Femur (tissue), 1 donor: ENCODE results near the gene FOXE1.

ENCODE experiments used
- DNase-seq: peaks from one replicate; pipeline ENCODE4 v3.0.0-alpha.2; 2017

The FOXE1 gene

GRCh38 chr9:97853056-97853843 lies at the start of gene FOXE1:
Gene FOXE1 (plus strand): TSS chr9:97853226. CDS start chr9:97853915, 689 bp downstream.
- DNase-seq = no peak

DNA sequence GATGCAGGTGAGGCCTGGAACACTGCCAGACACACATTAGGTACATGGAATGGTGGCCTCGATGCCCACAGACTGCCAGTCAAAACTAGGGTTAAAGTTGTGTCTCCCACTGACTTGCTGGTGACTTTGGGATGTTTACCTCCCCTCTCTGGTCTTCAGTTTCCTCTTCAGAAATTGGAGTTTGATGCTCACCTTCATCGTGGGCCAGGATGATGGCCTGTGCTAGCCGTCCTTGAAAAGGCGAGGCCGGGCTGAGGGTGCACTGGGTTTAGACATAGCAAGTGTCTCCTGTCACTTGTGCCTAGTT lies 49.0 kb upstream of the FOXE1 start:
- DNase-seq = no peak

- DNase-seq = no peak
Observed at GRCh38 chr9:97806721-97807120, 46.3 kb upstream of the FOXE1 start.

DNA sequence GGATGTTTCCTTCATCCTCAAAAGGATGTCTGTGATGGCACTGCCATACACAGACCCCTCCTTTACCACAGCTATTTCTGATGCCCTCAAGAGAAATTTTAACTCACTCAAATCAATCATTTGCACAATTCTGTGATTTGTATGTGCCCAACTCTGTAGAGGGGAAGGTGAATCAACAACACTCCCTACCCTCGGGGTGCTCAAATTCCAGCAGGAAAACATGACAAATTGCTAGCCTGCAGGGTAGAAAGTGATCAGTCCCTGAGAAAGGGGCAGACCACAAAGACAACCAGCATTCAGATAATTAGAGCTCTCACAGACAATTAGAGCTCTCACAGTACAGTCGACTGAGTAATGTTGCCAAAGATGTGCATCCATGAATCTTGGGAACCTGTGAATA lies 45.3 kb upstream of the FOXE1 start:
- DNase-seq = no peak

GRCh38 chr9:97808415-97808814 lies 44.6 kb upstream of the FOXE1 start:
- no peak for DNase-seq

GRCh38 chr9:97808972-97809371 lies 44.1 kb upstream of the FOXE1 start:
- no peak for DNase-seq

GRCh38 chr9:97809666-97810344 lies 43.2 kb upstream of the FOXE1 start:
- no peak for DNase-seq

GRCh38 chr9:97811533-97812246 lies 41.3 kb upstream of the FOXE1 start:
- no peak for DNase-seq

DNA sequence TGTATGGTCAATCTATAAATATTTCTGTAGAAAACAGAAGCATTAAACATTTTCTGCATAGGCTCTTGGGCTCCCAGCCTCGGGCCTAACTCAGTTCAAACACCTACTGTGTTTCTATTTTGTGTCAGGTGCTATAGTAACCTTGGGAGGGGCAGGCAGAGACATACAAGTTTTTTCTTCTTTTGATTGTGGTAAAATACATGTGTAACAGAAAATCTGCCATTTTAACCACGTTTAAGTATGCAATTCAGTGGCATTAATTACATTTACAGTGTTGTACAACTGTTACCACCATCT lies 40.8 kb upstream of the FOXE1 start:
- DNase-seq = no peak

DNA sequence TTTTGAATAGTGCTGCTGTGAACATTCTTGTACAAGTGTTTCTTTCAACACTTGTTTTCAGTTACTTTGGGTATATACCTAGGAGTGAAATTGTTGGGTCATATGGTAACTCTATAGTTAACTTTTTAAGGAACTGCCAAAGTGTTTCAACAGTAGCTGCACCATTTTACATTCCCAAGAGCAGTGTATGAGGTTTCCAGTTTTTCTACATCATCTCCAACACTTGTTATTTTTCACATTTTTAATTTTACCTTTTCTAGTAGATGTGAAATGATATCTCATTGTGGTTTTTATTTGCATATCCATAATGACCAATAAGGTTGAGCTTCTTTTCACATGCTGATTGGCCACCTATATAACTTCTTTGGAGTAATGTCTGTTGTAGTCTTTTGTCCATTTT lies 40.0 kb upstream of the FOXE1 start:
- no peak for DNase-seq

- DNase-seq = no peak
Observed at GRCh38 chr9:97819735-97820134, 33.3 kb upstream of the FOXE1 start.

DNA sequence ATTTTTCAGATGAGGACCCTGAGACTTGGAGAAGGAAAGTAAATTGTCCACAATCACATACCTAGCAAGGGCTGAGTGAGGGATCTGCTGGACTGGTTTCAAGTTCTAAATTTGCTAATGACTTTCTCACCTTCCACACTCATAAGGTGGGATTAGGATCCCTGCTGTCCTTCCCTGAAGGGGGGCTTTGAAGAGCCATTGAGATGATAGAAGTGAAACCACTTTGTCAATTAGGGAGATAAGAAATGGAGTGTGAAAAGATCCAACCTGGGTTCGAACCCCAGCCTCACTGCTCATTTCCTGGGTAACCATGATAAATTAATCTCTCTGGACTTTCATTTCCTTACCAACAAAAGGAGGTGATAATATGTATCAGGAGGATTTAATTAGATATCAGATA lies 32.7 kb upstream of the FOXE1 start:
- DNase-seq = no peak

DNA sequence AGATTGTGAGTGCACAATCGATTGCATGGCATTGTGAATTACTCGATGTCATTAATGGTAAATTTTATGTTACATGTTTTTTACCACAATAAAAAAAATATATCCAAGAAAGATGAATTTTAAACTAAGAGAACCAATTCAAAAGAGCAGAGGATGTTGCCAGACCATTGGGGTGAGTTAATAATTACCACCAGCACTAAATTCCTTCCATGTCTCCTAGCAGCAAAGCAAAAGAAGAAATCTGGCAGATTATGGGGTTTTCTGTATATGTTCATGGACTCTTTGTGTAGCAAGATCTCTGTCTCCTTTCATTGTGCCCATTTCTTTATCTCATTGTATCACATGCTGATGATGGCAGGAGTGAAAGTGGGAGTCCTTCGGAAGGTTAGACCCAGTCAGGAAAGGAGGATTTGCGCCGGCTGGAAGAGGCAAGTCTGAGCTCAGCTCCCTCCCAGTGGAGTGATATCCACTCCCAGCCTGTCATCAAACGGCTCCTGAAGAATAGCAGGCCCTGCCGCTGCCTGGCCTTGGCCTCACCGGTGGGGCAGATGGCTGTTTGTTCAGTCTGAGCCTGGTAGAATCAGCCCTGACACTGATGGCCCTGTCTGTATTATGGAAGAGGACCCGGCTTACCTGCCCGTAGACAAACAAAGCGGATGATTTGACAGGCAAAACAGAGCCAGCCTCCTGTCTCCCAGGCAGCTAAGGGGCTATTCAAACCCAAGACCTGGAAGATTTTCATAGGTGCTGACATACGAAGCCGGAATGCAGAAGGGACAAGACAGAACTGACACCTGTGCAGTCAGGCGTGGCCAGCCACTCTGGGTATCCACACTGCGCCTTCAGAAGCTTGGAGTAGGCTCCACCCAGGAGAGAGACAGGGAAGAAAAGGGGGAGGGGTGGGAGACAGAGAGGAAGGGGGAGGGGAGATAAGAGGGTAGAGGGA lies 21.9 kb upstream of the FOXE1 start:
- DNase-seq = no peak

GRCh38 chr9:97831843-97832636 lies 21.0 kb upstream of the FOXE1 start:
- DNase-seq = no peak

DNA sequence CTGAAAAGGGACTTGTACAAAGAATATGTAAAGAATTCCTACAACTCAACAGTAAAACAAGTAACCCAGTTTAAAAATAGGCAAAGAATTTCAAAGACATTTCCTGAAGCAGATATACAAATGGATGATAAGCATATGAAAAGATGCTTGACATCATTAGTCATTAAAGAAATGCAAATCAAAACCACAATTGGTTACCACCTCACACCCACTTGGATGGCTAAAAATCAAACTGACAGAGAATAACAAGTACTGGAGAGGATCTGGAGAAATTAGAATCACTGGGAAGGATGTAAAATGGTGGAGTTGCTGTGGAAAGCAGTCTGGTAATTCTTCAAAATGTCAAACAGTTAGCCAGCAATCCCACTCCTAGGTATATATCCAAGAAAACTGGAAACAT lies 12.5 kb upstream of the FOXE1 start:
- no peak for DNase-seq

GRCh38 chr9:97842960-97843359 lies 10.1 kb upstream of the FOXE1 start:
- no peak for DNase-seq

DNA sequence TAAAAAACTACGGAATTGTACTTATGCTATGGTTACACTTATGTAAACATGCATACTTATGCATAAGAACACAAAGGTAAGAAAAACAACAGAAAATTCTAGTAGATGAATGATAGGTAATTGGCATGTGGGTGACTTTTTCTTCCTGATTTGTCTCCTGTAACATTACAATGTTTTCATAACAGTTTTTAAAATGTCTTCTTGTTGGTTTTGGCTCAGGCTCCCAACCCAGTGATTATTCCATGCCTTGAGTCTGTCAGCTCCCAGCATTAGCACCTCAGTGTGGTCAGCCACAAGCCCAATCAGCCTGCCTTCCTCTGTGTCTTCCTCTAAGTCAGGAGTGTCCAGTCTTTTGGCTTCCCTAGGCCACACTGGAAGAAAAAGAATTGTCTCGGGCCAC lies 7.9 kb upstream of the FOXE1 start:
- DNase-seq = no peak

DNA sequence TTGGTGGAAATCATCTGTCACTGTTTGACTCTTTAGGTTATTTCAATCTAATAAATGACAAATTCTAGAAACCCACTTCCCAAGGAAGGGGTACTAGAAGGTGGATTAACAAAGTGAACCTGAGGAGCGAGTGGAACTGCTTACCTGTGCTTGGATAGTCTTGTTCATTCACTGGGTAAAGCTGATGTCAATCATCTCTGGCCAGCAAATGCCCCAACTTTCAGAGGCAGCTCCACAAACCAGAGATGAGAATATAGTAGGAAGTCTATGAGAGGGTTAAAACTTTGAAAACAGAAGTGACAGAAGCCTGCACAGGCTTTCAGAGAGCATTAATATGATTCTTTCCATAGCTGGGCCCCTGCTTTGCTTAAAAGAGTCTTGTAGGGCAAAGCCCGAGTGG lies 7.3 kb upstream of the FOXE1 start:
- DNase-seq = no peak

DNA sequence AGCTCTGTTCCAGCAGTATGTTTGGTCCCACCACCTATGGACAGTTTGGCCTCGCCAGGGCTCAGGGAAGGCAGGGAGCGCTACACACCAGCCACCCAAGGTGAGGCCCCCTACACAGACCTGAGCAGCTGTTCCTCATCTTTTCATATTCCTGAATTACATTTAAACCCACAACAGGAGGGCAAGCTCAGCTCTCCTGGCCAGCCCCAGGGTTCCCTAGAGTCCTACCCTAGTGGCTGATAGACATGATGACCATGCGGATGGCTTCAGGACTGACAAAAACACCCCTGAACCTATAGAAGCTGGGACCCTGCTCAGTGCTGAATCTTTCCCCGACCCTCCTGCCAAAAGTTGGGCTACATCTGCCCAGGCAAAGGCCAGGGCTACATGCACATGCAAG lies 6.7 kb upstream of the FOXE1 start:
- DNase-seq = no peak

- no peak for DNase-seq
Observed at GRCh38 chr9:97847474-97848214, 5.4 kb upstream of the FOXE1 start.

DNA sequence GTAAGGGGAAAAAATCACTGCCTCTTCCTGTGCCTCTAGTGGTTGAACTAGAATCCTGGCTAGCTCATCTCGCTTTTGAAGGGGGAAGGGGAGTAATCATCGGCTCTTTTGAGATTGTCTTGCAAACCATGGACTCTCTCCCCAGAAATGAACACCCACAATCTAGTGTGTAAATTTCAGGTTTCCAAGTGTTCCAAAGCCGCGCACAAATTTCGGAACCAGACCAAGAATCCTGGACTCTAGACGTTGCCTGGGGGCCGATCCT lies 4.9 kb upstream of the FOXE1 start:
- no peak for DNase-seq
